ENCODE data around the gene NUTM1. TPM values are rescaled to one million over a fixed set of nuclear protein-coding genes. Genes with fewer than 3 reads are reported as not detected.
"Not testable (repeated sequence)": the region's sequence is repeated elsewhere in the genome, so short reads cannot be mapped to it uniquely, and the experiment has no call there.

The NUTM1 gene
- total RNA-seq, 1 donor from 2014 or later, result not detected

DNA sequence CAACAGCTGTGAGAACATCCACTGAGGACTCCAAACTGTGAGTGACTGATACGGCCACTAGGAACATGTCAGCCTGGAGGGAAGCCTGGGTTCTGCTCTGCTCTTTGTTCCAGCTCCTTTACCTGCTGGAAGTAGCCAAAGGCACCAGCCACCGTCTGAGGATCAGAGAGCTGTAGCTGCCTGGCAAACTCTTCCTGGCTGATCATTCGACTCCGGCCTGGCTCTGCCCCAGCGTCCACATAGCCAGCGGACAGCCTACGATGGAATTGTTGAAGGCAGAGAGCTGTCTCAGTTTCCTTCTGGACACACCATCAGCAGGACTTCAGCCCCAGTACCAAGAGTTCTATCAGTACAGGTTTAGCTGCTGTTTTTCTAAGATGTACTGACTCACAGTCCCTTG, 18.2 kb downstream of the NUTM1 start:
- intact Hi-C loops (cut with micrococcal nuclease), result loop anchor here (10.0 kb wide), 3 partner anchors 256 to 326 kb away; partner anchors contain the start of genes AVEN, EMC7 and PGBD4

DNA sequence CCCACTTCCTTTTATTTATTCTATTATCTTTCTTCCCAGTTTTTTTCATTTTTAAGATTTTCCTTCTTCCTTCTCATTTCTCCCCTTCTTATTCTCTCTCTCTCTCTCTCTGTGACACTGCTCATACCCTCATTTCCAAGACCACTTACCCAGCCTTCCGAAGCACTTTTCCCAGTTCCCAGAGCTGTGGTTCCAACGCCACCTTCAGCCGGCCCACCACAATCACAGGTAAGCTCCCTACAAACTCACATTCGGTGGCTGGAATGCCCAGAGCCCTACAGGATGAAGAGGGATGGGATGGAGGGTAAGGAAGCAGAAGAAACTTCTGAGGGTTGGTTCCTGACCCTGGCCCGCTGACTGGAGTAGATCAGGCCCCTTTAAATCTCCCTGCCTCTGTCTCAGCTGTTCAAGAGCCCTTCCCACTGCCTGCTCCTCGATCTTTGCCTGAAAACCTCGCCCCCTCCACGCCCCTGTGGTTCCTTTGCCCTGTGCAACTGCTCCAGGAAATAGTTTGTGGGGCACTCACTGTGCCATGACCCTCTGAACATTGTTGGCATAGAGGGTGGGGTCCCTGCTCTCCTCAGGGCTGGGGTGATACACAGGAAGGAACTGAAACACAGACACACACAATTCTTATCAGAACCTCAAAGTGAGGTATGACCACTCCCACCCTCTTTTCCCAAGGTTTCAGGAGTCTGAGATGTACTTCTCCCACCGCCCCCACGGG, 19.1 kb downstream of the NUTM1 start:
- H3K9me3 Mint-ChIP-seq, result no peaks in the 10 kb centered on the region
- H3K27ac Mint-ChIP-seq, result no peak overlapping the region
- H3K4me3 Mint-ChIP-seq, result no peak overlapping the region
- H3K4me1 Mint-ChIP-seq, result peaks cover 28% of the 10 kb centered on the region
- intact Hi-C loops (cut with micrococcal nuclease), result loop anchor here (10.0 kb wide), 3 partner anchors 257 to 327 kb away; partner anchors contain the start of genes AVEN, EMC7 and PGBD4
- peaks cover 43% of the 10 kb centered on the region for H3K36me3 Mint-ChIP-seq (ENCODE audit: low read depth)
- H3K27me3 Mint-ChIP-seq, result no peaks in the 10 kb centered on the region
- DNase-seq, result no peak

More for the DNA sequence above, 18.2 kb downstream of the NUTM1 start:
- peaks cover 24% of the 10 kb centered on the region for H3K4me1 Mint-ChIP-seq
- no peak for DNase-seq
- no peak overlapping the region for H3K27ac Mint-ChIP-seq
- H3K27me3 Mint-ChIP-seq, result no peaks in the 10 kb centered on the region
- H3K4me3 Mint-ChIP-seq, result no peak overlapping the region
- no peaks in the 10 kb centered on the region for H3K9me3 Mint-ChIP-seq
- H3K36me3 Mint-ChIP-seq (ENCODE audit: low read depth), result peaks cover 44% of the 10 kb centered on the region

DNA sequence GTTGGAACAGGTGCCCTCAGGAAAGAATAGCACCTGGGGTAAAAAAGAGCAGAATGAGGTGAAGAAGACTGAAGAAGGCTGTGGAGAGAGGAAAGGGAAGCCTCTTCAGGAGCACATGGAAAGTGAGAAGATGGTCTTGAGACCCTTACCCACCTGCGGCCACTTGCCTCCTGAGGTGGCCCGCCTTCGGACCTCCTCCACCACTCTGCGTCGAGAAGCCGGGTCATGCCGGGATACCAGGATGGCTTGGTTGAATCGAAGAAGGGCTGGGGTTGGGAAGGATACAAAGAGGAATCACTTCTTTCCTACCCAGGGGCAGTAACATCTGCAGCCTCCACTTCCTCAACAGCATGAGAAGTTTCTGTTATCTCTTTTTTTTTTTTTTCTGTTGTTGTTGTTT, 20.9 kb downstream of the NUTM1 start:
- DNase-seq, result no peak
- Mint-ChIP-seq H3K9me3 (no peaks in the 10 kb centered on the region), H3K4me3 (no peak overlapping the region), H3K27me3 (no peaks in the 10 kb centered on the region), H3K4me1 (peaks cover 31% of the 10 kb centered on the region), H3K27ac (no peak overlapping the region), H3K36me3 (ENCODE audit: low read depth) (peaks cover 37% of the 10 kb centered on the region)
- intact Hi-C loops (cut with micrococcal nuclease), result loop anchor here (10.0 kb wide), 3 partner anchors 259 to 329 kb away; partner anchors contain the start of genes AVEN, EMC7 and PGBD4

- Mint-ChIP-seq H3K27me3 (peaks cover 1% of the 10 kb centered on the region), H3K9me3 (no peaks in the 10 kb centered on the region), H3K36me3 (ENCODE audit: low read depth) (peaks cover 27% of the 10 kb centered on the region), H3K4me1 (peaks cover 37% of the 10 kb centered on the region), H3K4me3 (peak overlapping the region; percentile 99), H3K27ac (peak overlapping the region; percentile 48)
- intact Hi-C loops (cut with micrococcal nuclease), result loop anchor here (10.0 kb wide), 3 partner anchors 260 to 330 kb away; partner anchors contain the start of genes AVEN, EMC7 and PGBD4
- DNase-seq, result no peak
Measured at GRCh38 chr15:34365091-34365825, 22.1 kb downstream of the NUTM1 start.

DNA sequence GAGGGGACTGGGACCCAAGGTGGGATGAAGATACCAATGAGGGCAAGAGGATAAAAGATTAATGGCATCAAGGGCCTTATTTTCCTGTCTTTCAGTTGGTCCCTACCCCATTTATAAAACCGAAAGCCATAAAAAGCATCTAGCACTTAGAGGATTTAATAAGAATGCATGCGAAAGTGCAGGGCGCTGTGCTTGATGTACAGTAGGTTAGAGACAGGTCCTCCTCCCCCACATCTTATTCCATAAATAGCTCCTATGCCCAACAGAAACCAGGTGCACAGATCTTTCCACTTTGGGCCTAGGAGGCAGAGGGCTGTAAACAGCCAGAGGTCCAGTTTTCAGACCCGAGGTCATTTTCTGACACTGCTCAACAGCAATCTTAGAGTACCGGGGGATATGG, 22.7 kb downstream of the NUTM1 start:
- DNase-seq, result no peak
- peak overlapping the region; percentile 48 for H3K27ac Mint-ChIP-seq
- H3K4me1 Mint-ChIP-seq, result peaks cover 38% of the 10 kb centered on the region
- peaks cover 24% of the 10 kb centered on the region for H3K36me3 Mint-ChIP-seq (ENCODE audit: low read depth)
- intact Hi-C loops (cut with micrococcal nuclease), result loop anchor here (2.0 to 10.0 kb wide), 4 partner anchors 71 to 331 kb away; partner anchors contain the start of genes AVEN, EMC7, GOLGA8A and PGBD4
- H3K27me3 Mint-ChIP-seq, result peaks cover 1% of the 10 kb centered on the region
- H3K9me3 Mint-ChIP-seq, result no peaks in the 10 kb centered on the region
- H3K4me3 Mint-ChIP-seq, result peak overlapping the region; percentile 99

DNA sequence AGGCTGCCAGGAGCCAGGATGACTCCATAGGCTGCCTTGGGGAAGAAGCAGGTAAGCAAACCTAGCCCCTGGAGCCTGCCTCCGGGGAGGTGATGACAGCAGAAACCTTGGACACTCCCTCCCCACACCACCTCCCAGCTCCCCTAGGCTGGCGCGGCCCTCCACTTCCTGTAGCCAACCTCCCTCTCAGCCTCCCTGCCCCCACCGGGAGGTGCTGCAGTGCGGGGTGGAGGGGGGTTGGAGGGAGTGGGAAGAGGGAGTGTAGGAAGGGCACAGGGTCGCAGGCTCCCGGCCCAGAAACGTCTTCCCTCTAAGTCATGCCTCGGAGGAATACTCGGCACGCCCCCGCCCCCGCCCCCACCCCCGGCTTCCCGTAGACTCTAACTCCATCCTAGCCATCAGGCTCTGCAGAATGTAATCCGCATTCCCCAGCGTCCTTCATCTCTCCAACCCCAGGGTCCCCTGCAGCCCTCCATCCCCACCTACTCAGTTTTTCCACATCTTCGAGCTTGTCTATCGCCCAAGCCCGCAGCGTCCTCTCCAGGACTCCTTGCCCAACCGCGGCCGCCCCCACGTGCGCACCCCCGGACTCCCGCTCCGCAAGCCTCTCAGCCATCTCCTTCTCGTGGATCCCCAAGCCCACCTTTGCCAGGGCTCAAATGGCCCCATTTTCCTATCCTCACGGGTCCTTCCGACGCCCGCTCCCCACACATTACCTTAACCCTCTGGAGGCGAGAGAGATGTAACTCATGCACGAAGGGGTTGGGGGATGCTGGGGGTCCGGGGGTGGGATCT, 23.4 kb downstream of the NUTM1 start:
- peaks cover 38% of the 10 kb centered on the region for H3K4me1 Mint-ChIP-seq
- peak; percentile 88 for DNase-seq
- H3K27me3 Mint-ChIP-seq, result peaks cover 1% of the 10 kb centered on the region
- H3K36me3 Mint-ChIP-seq (ENCODE audit: low read depth), result peaks cover 19% of the 10 kb centered on the region
- peak overlapping the region; percentile 95 for H3K27ac Mint-ChIP-seq
- intact Hi-C loops (cut with micrococcal nuclease), result loop anchor here (1.0 to 10.0 kb wide), 7 partner anchors 23 to 332 kb away; partner anchors contain the start of genes AVEN, EMC7, GOLGA8A and NOP10
- H3K9me3 Mint-ChIP-seq, result no peaks in the 10 kb centered on the region
- H3K4me3 Mint-ChIP-seq, result peak overlapping the region; percentile 99

DNA sequence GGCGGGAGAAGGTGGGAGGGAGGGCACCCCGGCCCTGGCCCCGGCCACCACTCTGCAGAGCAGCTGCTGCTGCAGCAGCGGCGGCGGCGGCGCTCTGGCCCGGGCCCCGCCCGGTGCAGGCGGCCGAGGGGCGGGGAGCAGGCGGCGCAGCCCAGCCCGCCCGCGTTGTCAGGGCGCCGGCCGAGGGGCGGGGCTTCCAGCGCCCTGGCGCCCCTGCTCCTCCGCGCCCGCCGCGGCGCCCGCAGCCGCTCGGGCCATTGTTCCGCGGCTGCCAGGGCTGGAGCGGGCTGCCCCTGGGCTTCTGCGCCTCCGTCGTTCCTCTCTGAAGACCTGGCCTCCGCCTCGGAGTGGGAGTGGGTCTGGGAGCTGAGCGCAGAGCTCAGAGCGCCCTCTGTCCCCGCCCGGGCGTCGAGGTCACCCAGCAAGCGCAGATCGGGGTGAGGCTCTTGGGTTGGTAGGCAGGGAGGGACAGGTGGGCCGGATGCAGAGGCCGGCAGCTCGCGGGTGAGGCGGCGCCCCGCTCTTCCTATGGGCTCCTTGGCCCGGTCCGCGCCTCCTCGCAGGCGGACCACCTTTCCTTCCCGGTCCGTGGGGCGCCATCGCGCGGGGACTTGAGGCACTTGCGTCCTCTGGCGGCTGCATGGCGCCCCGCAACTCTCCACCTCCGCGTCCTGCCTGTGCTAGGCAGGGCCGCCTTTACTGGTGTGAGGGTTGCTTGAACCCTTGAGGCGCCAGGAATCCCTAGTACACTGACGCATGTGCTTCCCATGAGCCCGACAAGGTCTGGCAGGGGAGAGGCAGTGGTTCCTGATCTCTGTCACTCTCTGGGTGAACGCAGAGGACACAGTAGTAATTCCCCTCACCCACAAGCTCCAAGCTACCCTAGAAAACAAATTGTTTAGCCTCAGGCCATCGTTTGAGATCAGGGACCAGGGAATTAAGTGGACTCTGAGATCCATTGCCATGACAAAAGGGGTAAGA, 24.3 kb downstream of the NUTM1 start, which contains the start of gene LPCAT4:
Gene LPCAT4 (minus strand): TSS at position 96 of the 981 bp plus-strand sequence. CDS start 96 bp downstream, outside the sequence.
- DNase-seq, result peak; percentile 97
- Mint-ChIP-seq H3K27ac (peak within 1 kb of the TSS; percentile 98), H3K27me3 (peaks cover 1% of the 10 kb centered on the region), H3K4me3 (peak within 1 kb of the TSS; percentile 99), H3K36me3 (ENCODE audit: low read depth) (peaks cover 16% of the 10 kb centered on the region), H3K9me3 (no peaks in the 10 kb centered on the region), H3K4me1 (peaks cover 38% of the 10 kb centered on the region)
- intact Hi-C loops (cut with micrococcal nuclease), result loop anchor here (1.0 to 10.0 kb wide), 7 partner anchors 24 to 333 kb away; partner anchors contain the start of genes AVEN, EMC7, GOLGA8A and NOP10

GRCh38 chr15:34370129-34370528, 27.0 kb downstream of the NUTM1 start:
- intact Hi-C loops (cut with micrococcal nuclease), result no loop called here
- Mint-ChIP-seq H3K4me3 (no peak overlapping the region), H3K36me3 (ENCODE audit: low read depth) (peaks cover 2% of the 10 kb centered on the region)

DNA sequence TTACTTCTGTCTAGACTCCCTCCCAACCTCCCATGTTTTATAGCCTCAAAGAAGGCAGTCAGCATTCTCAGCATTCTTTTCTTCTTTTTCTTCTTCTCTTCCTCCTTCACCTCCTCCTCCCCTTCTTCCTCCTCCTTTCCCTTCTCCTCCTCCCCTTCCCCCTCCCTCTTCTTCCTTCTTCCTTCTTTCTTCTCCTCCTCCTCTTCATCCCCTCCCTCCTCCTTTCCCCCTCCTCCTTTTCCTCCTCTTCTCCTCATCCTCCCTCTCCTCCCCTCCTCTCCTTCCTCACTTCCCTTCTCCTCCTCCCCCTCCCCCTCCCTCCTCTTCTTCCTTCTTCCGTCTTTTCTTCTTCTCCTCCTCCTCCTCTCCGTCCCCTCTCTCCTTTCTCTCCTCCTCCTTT, 27.5 kb downstream of the NUTM1 start:
- Mint-ChIP-seq H3K27ac (no peak overlapping the region), H3K4me3 (no peak overlapping the region), H3K4me1 (peaks cover 21% of the 10 kb centered on the region), H3K27me3 (peaks cover 1% of the 10 kb centered on the region), H3K36me3 (ENCODE audit: low read depth) (peaks cover 2% of the 10 kb centered on the region), H3K9me3 (no peaks in the 10 kb centered on the region)
- intact Hi-C loops (cut with micrococcal nuclease), result no loop called here
- no peak for DNase-seq

More at GRCh38 chr15:34370129-34370528, 27.0 kb downstream of the NUTM1 start:
- Mint-ChIP-seq H3K4me1 (peaks cover 26% of the 10 kb centered on the region), H3K27ac (no peak overlapping the region), H3K27me3 (peaks cover 1% of the 10 kb centered on the region), H3K9me3 (no peaks in the 10 kb centered on the region)
- DNase-seq, result no peak

- peaks cover 6% of the 10 kb centered on the region for H3K36me3 Mint-ChIP-seq (ENCODE audit: low read depth)
- no peak overlapping the region for H3K27ac Mint-ChIP-seq
- no peaks in the 10 kb centered on the region for H3K9me3 Mint-ChIP-seq
- H3K4me3 Mint-ChIP-seq, result no peak overlapping the region
- no peak for DNase-seq
- H3K4me1 Mint-ChIP-seq, result peaks cover 9% of the 10 kb centered on the region
- H3K27me3 Mint-ChIP-seq, result peaks cover 1% of the 10 kb centered on the region
- intact Hi-C loops (cut with micrococcal nuclease), result no loop called here
Measured at GRCh38 chr15:34373951-34374350, 30.8 kb downstream of the NUTM1 start.

- intact Hi-C loops (cut with micrococcal nuclease), result no loop called here
- H3K27ac Mint-ChIP-seq, result no peak overlapping the region
Measured at GRCh38 chr15:34374816-34375215, 31.7 kb downstream of the NUTM1 start.

DNA sequence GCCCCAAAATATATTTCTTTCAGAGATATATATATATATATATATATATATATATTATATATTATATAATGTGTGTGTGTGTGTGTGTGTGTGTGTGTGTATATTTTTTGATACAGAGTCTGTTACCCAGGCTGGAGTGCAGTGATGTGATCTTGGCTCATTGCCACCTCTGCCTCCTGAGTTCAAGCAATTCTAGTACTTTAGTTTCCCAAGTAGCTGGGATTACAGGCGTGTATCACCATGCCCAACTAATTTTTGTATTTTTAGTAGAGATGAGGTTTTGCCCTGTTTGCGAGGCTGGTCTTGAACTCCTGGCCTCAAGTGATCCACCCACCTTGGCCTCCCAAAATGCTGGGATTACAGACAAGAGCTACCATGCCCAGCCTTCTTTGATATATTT, 32.4 kb downstream of the NUTM1 start:
- DNase-seq; H3K27me3 Mint-ChIP-seq; H3K36me3 Mint-ChIP-seq (ENCODE audit: low read depth); H3K9me3 Mint-ChIP-seq; intact Hi-C loops (cut with micrococcal nuclease); H3K27ac Mint-ChIP-seq; H3K4me3 Mint-ChIP-seq; H3K4me1 Mint-ChIP-seq: not testable (repeated sequence)

More at GRCh38 chr15:34374816-34375215, 31.7 kb downstream of the NUTM1 start:
- peaks cover 10% of the 10 kb centered on the region for H3K36me3 Mint-ChIP-seq (ENCODE audit: low read depth)
- peaks cover 5% of the 10 kb centered on the region for H3K4me1 Mint-ChIP-seq
- DNase-seq, result no peak
- no peaks in the 10 kb centered on the region for H3K9me3 Mint-ChIP-seq
- peaks cover 1% of the 10 kb centered on the region for H3K27me3 Mint-ChIP-seq
- no peak overlapping the region for H3K4me3 Mint-ChIP-seq

All from activated CD4-positive, alpha-beta T cell treated with anti-CD3 and anti-CD28 coated beads, Interleukin-2, amount 10 ng/mL, durations not matched to agents 24 days and 14 days (primary cell).